B cell (primary cell): ENCODE results near the gene PTPRM. TPM values are rescaled to one million over a fixed set of nuclear protein-coding genes. Genes with fewer than 3 reads are reported as not detected.

Experiments used
- ATAC-seq: fragments of 200-7000 bp; cut with Tn5 transposase; one replicate; pipeline ENCODE4 v1.10.0; 2021; ENCODE audit warnings: low read depth, mild to moderate bottlenecking, moderate number of reproducible peaks, moderate library complexity
- CTCF ChIA-PET: fragments of 350-600 bp; sonication (Branson Sonifier 250); formaldehyde crosslinking; loops from one replicate; lab custom pipeline; 2021; ENCODE audit warnings: antibody characterized with exemption, inconsistent platforms; lab: Charles Lee
- POLR2A ChIA-PET: fragments of 350-600 bp; sonication (Branson Sonifier 250); formaldehyde crosslinking; loops from one replicate; lab custom pipeline; 2021; ENCODE audit warnings: antibody characterized with exemption; lab: Charles Lee
- DNase-seq: peaks from one replicate; pipeline ENCODE4 v3.0.0; 2013
- H2AFZ ChIP-seq: 2 replicates; pipeline ENCODE4 v1.6.1; 2012; ENCODE audit warnings: mild to moderate bottlenecking, low read depth, low read length; ENCODE audit not compliant: insufficient read depth, poor library complexity, severe bottlenecking
- H3K27ac ChIP-seq, 2 donors: 1 replicate in 1 of 2; 2 replicates in 1 of 2; pipeline ENCODE4 v1.5.1; 2012 to 2013; ENCODE audit warnings: low read length in 2 of 2, mild to moderate bottlenecking in 2 of 2, moderate library complexity in 1 of 2
- H3K27me3 ChIP-seq, 4 experiments: fragments of 200-600 bp in 1 of 4; sonication (generic) in 1 of 4; replicated peaks in 1 of 4; 1 replicate in 2 of 4; 2 replicates in 2 of 4; pipeline versions ENCODE4 v1.6.1 to v1.7.0; 2013 to 2016; ENCODE audit warnings: low read length in 3 of 4, mild to moderate bottlenecking in 2 of 4, mixed read lengths in 1 of 4, moderate library complexity in 1 of 4; ENCODE audit not compliant: insufficient read depth in 4 of 4, control insufficient read depth in 3 of 4; ENCODE audit errors: control extremely low read depth in 1 of 4
- H3K36me3 ChIP-seq, 2 experiments: replicated peaks in 1 of 2; 1 replicate in 1 of 2; 2 replicates in 1 of 2; pipeline versions ENCODE4 v1.6.1 to v1.7.1; 2013; ENCODE audit warnings: low read length in 1 of 2; ENCODE audit not compliant: insufficient read depth in 2 of 2, control insufficient read depth in 1 of 2; ENCODE audit errors: control extremely low read depth in 1 of 2, extremely low read depth in 1 of 2
- H3K4me1 ChIP-seq, 2 donors: fragments of 200-600 bp in 1 of 2; sonication (generic) in 1 of 2; 1 replicate in 1 of 2; 2 replicates in 1 of 2; pipeline versions ENCODE4 v1.5.1 to v1.6.1; 2013 to 2017; ENCODE audit warnings: low read length in 2 of 2; ENCODE audit not compliant: control insufficient read depth in 2 of 2, insufficient read depth in 2 of 2
- H3K4me2 ChIP-seq: replicated peaks from 2 replicates; pipeline ENCODE3; 2012; ENCODE audit warnings: mild to moderate bottlenecking, low read depth, low read length; ENCODE audit not compliant: poor library complexity, severe bottlenecking
- H3K4me3 ChIP-seq, 5 experiments: fragments of 200-600 bp in 1 of 5; sonication (generic) in 1 of 5; 1 replicate in 3 of 5; 2 replicates in 2 of 5; pipeline versions ENCODE4 v1.5.1 to v1.7.0; 2011 to 2016; ENCODE audit warnings: low read length in 4 of 5, mild to moderate bottlenecking in 4 of 5, low read depth in 2 of 5, control low read depth in 1 of 5, moderate library complexity in 1 of 5; ENCODE audit not compliant: insufficient read depth in 1 of 5; ENCODE audit errors: control extremely low read depth in 1 of 5, extremely low read depth in 1 of 5
- H3K79me2 ChIP-seq: fragments of 200-600 bp; sonication (generic); one replicate; pipeline ENCODE4 v1.6.0; 2016; ENCODE audit warnings: low read length; ENCODE audit not compliant: control insufficient read depth, insufficient read depth
- H3K9ac ChIP-seq: fragments of 200-600 bp; sonication (generic); 2 replicates; pipeline ENCODE4 v1.6.1; 2017; ENCODE audit warnings: mild to moderate bottlenecking, low read length, moderate library complexity
- H3K9me3 ChIP-seq, 3 donors: one replicate each; pipeline versions ENCODE4 v1.6.1 to v1.7.1; 2013; ENCODE audit warnings: low read length in 2 of 3; ENCODE audit not compliant: control insufficient read depth in 2 of 3, insufficient read depth in 1 of 3; ENCODE audit errors: control extremely low read depth in 1 of 3
- H4K20me1 ChIP-seq: 2 replicates; pipeline ENCODE4 v1.6.0; 2012; ENCODE audit warnings: mild to moderate bottlenecking, low read length; ENCODE audit not compliant: insufficient read depth, control insufficient read depth, poor library complexity, severe bottlenecking
- H3K27ac Mint-ChIP-seq: one replicate; pipeline ENCODE4 v1.8.0; 2021; ENCODE audit warnings: mixed read lengths
- H3K27me3 Mint-ChIP-seq: one replicate; pipeline ENCODE4 v1.8.0; 2021; ENCODE audit warnings: mixed read lengths
- H3K4me1 Mint-ChIP-seq: one replicate; pipeline ENCODE4 v1.8.0; 2021; ENCODE audit warnings: mixed read lengths
- H3K4me3 Mint-ChIP-seq: one replicate; pipeline ENCODE4 v1.8.0; 2021; ENCODE audit warnings: mixed read lengths
- H3K9me3 Mint-ChIP-seq: one replicate; pipeline ENCODE4 v1.8.0; 2022; ENCODE audit warnings: mixed read lengths; ENCODE audit not compliant: insufficient read depth
- EZH2 ChIP-seq: IDR thresholded peaks from 2 replicates; pipeline ENCODE4 v1.6.1; 2012; ENCODE audit warnings: borderline replicate concordance, low read depth, mild to moderate bottlenecking, moderate library complexity, low read length; ENCODE audit not compliant: insufficient read depth, poor library complexity, severe bottlenecking
- WGBS: methylation state at CpG from one replicate; pipeline ENCODE4 v1.1.5; 2013; ENCODE audit warnings: missing lambda C conversion rate; ENCODE audit not compliant: insufficient coverage; 5-methylcytosine and 5-hydroxymethylcytosine counted together
- intact Hi-C: fragments of 100-400 bp; cut with micrococcal nuclease; formaldehyde crosslinking; loops from one replicate; pipeline ENCODE4 v1.10.0; 2022
- polyA plus RNA-seq: library from polyadenylated mRNA; depleted of rRNA; stranded (reverse); fragments of >200 nt; gene quantifications from 2 replicates; pipeline ENCODE4 v1.2.3, GENCODE V29; 2012
- total RNA-seq, 2 donors: library from RNA; stranded (reverse); fragments of 120-200 nt in 1 of 2; gene quantifications; 1 replicate in 1 of 2; 2 replicates in 1 of 2; pipeline versions ENCODE4 v1.2.3 to v1.2.4, GENCODE V29; 2013 to 2022
- TF ChIP-seq, protein P1 (sequence below): fragments of 200-600 bp; IDR thresholded peaks from one replicate; pipeline ENCODE4 v1.8.0; 2022; ENCODE audit warnings: antibody characterized with exemption, mild to moderate bottlenecking

Gene PTPRM
- total and polyA plus RNA-seq, 2 donors (not counting 1 experiment from before 2014, with no cell fraction given): 0.20 to 0.89 TPM

DNA sequence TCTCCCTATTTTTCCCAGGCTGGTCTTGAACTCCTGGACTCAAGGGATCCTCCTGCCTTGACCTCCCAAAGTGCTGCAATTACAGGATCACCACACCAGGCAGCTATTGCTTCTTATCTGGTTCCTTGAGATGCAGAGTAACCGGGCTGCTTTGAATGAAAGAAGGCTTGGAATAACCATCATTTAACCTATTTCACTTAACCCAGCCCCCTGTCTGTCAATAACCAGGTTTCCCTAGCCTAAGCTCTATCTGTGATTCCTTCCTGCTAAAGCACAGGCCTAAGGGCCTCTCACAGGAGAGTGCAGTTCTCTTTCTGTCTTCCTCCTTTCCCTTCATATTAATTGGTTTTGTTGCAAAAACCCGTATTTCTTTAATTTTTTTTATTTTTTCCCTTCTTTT lies 648.6 kb downstream of the PTPRM start:
- Mint-ChIP-seq H3K9me3 (peaks cover 2% of the 10 kb centered on the region), H3K4me3 (no peak overlapping the region), H3K27ac (no peak overlapping the region), H3K4me1 (no peaks in the 10 kb centered on the region), H3K27me3 (no peaks in the 10 kb centered on the region)
- DNase-seq (no peak), ATAC-seq (no peak)
- POLR2A ChIA-PET: no interaction called here
- peaks cover 0 to 4% (median 0%) of the 10 kb centered on the region in 3 donors for H3K9me3 ChIP-seq
- intact Hi-C loops: no loop called here
- H3K36me3 ChIP-seq: no peaks in the 10 kb centered on the region
- no peak overlapping the region for H3K9ac ChIP-seq
- no peaks in the 10 kb centered on the region for H3K27me3 ChIP-seq
- TF ChIP-seq, protein P1, sequence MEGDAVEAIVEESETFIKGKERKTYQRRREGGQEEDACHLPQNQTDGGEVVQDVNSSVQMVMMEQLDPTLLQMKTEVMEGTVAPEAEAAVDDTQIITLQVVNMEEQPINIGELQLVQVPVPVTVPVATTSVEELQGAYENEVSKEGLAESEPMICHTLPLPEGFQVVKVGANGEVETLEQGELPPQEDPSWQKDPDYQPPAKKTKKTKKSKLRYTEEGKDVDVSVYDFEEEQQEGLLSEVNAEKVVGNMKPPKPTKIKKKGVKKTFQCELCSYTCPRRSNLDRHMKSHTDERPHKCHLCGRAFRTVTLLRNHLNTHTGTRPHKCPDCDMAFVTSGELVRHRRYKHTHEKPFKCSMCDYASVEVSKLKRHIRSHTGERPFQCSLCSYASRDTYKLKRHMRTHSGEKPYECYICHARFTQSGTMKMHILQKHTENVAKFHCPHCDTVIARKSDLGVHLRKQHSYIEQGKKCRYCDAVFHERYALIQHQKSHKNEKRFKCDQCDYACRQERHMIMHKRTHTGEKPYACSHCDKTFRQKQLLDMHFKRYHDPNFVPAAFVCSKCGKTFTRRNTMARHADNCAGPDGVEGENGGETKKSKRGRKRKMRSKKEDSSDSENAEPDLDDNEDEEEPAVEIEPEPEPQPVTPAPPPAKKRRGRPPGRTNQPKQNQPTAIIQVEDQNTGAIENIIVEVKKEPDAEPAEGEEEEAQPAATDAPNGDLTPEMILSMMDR: no peak
- TF ChIP-seq EZH2: no peak
- no peak overlapping the region for H2AFZ ChIP-seq
- no peak overlapping the region for H3K4me3 ChIP-seq
- no peak overlapping the region for H3K4me2 ChIP-seq
- CTCF ChIA-PET: no interaction called here
- H3K27ac ChIP-seq: no peak overlapping the region
- H3K4me1 ChIP-seq: no peaks in the 10 kb centered on the region
- no peaks in the 10 kb centered on the region for H3K79me2 ChIP-seq
- no peaks in the 10 kb centered on the region for H4K20me1 ChIP-seq
- WGBS: no CpG with 5 or more reads among the region's 2 CpGs

DNA sequence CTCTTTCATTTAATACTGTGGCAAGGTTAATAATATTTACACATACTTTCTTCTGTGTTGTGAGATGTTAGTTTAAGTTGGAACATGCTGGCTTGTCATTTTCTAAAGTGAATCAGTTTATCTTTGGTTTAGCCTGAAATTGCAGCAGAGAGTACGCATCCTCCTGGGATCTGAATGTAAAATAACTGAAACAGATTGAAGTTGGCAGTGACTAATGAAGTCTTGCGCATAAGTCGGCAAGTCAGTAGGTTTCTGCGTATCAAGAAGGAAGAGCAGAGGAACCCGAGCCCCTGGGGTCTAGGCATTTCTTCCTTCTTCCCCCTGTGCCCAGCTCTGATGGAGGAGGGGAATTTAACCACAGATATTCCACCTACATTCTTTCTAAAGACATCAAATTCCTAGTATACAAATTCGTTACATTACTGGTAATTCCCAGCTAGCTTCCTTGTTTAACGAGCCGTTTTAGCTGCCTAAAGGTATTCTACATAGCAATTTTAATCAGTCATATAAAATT lies 650.0 kb downstream of the PTPRM start:
- Mint-ChIP-seq H3K4me1 (no peaks in the 10 kb centered on the region), H3K9me3 (no peaks in the 10 kb centered on the region), H3K4me3 (no peak overlapping the region), H3K27ac (no peak overlapping the region), H3K27me3 (no peaks in the 10 kb centered on the region)
- ATAC-seq (no peak), DNase-seq (no peak)
- WGBS: 88% methylated on average over 1 of the region's 8 CpGs
- Histone ChIP-seq H3K79me2 (no peaks in the 10 kb centered on the region), H3K9ac (no peak overlapping the region), H3K4me1 (no peaks in the 10 kb centered on the region), H4K20me1 (no peaks in the 10 kb centered on the region), H3K27ac (no peak overlapping the region), H3K4me2 (no peak overlapping the region), H3K9me3 (no peaks in the 10 kb centered on the region), H3K36me3 (no peaks in the 10 kb centered on the region), H2AFZ (no peak overlapping the region), H3K4me3 (no peak overlapping the region), H3K27me3 (no peaks in the 10 kb centered on the region)
- POLR2A ChIA-PET: no interaction called here
- CTCF ChIA-PET: no interaction called here
- intact Hi-C loops: no loop called here
- no peak for TF ChIP-seq EZH2
